HG02885 (cell line): ENCODE results near the gene TTF2.

ENCODE experiments used
- ATAC-seq: cut with Tn5 transposase; IDR thresholded peaks from one replicate; pipeline ENCODE4 v1.9.1; 2021; ENCODE audit warnings: mild to moderate bottlenecking; ENCODE audit not compliant: unreplicated experiment, poor library complexity

Gene TTF2

DNA sequence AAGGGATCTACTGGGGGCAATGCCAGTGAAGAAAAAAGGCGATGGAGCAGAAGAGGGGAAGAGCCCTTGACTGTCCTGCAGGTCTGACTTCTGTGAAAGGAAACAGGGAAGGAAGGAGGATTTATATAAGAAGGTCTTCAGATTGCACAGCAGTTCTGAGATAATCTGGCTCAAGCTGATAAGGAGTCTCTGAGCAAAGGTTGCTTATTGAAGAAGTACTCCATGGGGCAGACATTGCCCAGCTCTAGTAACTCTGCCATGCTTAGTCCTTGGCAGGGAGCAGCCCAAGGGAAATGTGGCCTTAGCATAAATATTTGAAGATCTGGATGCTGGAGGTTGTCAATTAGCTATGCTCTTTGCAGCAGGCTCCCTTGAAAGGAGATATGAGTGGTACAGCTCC is 15.9 kb upstream of the TTF2 start:
- no peak for ATAC-seq

DNA sequence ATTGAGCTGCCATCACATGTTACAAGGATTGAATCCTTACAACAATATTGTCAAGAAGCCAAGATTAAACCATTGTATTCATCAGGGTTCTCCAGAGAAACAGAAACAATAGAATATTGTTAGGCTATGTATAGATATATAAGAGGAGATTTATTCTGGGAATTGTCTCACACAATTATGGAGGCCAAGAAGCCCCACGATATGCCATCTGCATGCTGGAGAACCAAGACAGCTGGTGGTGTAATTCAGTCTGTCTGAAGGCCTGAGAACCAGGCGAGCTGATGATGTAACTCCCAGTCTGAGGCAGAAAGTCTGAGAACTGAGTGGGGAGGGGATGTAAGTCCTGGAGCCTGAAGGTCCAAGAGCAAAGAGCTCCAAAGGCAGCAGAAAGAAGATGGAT is 14.5 kb upstream of the TTF2 start:
- no peak for ATAC-seq

DNA sequence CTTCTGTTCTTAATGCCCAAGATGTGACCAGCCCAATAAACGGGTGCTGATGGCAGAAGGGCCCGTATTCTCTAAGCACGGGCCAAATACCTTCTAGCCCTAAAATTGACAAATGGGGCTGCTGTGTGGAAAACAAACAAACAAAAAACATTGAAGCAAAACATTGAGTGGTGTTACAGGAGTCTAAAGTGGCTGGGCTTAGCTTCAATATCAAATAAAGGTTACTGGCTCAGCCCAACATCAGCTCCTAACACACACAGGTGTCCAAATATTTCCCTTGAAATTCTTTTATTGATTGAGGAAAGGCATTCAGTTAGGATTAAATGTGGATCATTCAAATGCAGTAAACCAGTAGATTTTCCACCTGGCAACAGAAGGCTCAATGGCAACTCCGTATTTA is 13.3 kb upstream of the TTF2 start:
- no peak for ATAC-seq

GRCh38 chr1:117047271-117047670 is 12.9 kb upstream of the TTF2 start:
- ATAC-seq, result no peak

- no peak for ATAC-seq
Measured at GRCh38 chr1:117049857-117050256, 10.3 kb upstream of the TTF2 start.

DNA sequence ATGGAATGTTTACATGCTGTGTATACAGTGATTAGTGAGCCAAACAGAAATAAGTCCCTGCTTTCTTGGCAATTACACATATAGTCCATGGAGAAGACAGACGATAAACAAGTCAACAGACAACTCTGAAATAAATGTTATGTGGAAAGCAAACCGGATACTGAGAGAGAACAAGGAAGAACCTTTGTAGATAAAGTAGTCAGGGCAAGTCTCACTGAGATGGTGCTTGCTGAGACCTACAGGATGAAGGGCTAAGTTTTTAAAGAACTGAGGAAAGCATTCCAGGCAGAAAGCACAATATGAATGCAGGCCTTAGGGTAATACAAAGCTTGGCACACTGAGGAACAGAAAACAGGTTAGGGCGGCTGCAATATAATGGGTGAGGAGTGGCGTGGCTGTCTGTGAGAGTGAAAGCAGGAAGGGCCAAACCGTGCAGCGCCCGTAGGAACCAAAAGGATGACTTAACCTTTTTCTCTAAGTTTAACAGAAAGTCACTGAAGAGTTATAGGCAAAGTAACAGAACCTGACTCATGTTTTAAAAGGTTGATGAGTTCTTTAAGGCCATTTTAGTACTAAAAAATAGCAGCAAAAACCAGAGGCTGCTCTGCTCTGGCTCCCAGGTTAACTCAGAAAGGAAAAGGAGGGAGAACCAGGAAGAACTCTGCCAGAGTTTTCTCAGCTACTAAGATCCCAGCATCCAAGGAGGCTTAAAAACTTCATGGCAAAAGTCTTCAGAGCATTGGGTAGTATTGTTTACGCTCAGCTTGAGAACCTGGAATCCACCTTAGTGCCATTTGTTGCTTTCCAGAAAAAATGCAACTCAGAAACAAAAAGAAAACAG is 8.7 kb upstream of the TTF2 start:
- peak; percentile 91 for ATAC-seq

DNA sequence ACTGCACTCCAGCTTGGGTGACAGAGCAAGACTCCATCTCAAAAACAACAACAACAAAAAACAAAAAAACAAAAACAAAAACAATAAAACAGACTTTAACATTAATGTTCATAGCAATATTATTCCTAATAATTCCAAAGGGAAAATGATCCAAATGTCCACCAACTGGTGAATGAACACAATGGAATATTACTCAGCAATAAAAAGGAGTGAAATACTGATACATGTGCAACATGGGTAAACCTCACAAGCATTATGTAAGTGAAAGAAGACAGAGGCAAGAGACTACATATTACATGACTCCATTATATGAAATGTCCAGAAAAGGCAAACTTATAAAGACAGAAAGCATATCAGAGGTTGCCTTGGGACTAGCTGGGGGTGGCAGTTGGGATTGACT is 6.1 kb upstream of the TTF2 start:
- ATAC-seq, result no peak

GRCh38 chr1:117058810-117059209 is 1.3 kb upstream of the TTF2 start:
- no peak for ATAC-seq

DNA sequence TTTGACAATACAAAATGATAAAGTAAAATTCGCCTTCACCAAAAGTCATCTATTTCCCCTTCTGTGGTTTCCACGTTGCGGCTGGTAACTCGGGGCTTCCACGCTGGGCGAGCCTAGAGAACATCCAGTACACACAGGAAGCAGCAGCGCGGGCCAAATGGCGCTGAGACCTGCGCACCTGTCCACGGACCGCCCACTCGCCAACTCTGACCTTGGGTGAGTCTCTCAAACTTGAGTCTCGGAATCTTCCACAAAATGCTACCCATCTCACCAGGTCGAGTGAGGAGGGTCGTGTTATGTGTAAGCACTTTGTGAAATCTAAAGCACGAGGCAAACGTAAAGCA is 820 bp upstream of the TTF2 start:
- peak; percentile 33 for ATAC-seq

- peak; percentile 10 for ATAC-seq
Measured at GRCh38 chr1:117060441-117061317, 553 bp downstream of the TTF2 start.

DNA sequence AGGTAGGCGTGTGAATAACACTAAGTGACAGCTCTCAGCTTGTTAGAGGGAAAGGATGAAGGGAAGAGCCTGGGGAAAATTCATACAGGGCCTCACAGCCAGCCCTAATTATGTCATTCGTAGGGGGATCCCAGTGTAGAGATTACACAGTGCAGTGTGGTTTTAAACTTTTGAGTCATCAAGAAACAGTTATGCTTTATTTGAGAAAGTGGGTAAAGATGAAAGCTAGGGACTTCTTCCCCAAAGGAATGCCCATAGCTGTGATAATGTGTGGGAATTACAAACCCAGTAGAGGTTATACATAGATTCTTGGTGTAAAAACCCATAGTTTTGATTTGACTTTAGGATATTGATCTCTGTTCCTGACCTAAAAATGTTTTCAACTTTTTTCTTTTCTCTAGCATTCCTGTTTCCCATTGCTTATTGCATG is 1.9 kb downstream of the TTF2 start:
- ATAC-seq, result peak; percentile 27

DNA sequence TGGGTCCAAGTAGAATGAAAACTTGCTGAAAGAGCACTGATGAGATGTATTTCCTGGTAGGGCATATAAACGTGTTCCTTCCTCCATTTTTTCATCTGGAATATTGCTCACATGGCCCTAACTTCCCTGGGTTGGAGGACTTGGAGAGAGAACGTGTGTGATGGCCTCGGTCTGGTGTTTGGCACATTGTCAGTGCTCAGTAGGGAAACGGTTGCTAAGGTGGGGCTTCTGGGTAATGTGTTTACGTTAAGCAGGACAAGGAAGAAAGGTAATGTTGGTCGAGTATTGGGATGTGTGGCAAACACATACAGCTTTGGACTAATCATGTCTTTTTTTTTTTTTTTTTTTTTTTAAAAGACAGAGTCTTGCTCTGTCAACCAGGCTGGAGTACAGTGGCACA is 6.2 kb downstream of the TTF2 start:
- ATAC-seq, result no peak

DNA sequence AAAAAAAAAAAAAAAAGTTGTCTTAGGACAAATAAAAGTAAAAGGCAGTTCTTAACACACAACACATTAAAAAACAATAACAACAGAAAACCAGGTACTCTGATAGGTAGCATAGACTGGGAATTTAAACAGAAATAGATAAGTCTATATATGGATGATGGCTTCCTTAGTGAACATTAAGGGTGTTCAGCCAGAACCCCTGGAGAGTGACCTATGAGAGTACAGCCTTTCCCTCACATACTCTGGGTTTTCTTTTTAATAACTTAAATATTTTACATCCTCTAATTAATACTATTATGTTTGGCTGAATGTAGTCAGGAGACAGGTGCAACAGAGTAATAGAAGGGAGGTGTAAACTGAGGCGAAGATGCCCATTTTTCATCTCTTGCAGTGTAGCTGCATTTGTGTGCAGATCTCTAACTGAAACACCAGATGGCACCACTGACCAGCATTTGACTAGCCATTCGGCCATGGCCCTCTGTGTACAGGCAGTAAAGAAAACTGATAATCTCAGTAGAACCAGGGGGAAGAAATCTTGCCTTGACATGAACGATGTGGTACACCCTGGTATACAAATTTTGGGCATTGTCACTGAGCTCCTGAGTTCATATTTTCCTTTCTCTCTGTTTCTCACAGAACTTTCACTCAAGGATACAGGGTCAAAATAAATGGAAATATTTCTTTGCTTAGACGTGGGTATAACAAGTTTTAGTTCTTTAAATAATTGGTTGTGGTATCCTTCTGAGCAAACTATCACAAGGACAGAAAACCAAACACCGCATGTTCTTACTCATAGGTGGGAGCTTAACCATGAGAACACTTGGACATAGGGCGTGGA is 7.6 kb downstream of the TTF2 start:
- peak; percentile 80 for ATAC-seq

- no peak for ATAC-seq
Measured at GRCh38 chr1:117068580-117068979, 8.5 kb downstream of the TTF2 start.

DNA sequence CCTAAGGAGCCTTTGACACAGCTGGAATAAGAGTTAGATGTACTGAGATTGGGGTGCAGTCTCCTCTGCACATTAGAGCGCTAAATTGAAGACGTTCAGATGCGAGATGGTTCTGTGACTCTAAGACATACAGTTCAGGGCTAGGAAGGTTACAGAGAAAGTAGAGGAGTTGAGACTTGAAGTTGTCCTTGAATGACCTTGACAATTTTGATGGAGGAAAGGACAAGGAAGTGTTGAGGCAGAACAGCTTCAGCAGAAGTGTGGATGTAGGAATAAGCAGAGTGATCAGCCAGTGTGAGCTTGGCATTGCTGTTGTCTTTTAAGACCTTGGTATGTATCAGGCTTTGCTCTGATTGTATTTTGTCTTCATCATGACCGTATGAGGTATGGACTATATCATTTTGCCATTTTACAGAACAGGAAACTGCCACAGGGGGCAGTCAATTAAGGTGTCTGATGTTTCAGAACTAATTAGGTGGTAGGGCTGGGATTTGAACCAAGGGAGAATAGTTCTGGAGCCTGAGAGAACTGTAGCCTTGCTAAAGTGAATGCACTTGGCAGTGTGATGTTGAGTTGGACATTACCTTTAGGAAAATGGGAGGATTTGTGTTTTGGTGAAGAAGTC is 9.2 kb downstream of the TTF2 start:
- ATAC-seq, result no peak

DNA sequence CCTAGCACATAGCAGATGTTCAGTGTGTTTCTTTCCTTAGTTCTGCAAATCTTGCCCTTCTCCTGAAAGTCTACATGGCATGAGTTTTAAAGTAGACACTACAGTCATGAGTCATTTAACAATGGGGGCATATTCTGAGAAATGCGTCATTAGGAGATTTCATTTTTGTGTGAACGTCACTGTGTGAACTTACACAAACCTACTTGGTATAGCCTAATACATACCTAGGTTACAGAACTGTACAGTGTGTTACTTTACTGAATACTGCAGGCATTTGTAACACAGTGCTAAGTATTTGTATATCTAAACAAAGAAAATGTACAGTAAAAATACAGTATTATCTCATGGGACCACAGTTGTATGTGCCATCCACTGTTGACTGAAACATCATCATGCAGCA is 10.0 kb downstream of the TTF2 start:
- peak; percentile 41 for ATAC-seq

DNA sequence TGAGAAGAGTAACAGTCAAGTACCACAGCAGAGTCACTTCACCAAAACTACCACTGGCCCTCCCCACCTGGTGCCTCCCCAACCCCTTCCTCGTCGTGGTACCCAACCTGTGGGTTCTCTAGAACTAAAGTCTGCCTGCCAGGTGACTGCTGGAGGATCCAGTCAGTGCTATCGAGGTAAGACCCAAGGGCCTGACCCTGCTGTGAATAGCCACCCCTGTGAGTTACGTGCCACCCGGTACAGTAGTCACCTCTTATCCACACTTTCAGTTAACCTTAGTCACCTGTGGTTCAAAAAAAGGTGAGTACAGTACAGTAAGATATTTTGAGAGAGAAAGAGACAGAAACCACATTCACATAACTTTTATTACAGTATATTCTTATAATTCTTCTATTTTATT is 16.5 kb downstream of the TTF2 start:
- no peak for ATAC-seq

- no peak for ATAC-seq
Measured at GRCh38 chr1:117077267-117077666, 17.1 kb downstream of the TTF2 start.

DNA sequence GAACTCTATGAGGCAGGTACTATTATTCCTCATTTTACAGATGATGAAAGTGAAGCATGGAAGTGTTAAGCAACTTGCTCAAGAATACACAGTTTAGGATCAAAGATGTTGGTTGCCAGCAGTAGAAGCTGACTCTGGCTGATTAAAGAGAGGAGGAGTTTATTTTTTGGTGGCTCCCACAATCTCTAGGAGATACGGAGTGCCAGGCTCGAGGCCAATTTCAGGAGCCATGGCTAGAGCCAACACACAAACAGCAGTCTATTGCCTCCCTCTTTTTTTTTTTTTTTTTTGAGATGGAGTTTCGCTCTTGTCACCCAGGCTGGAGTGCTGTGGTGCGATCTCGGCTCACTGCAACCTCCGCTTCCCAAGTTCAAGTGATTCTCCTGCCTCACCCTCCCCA is 19.6 kb downstream of the TTF2 start:
- ATAC-seq, result no peak

GRCh38 chr1:117084231-117084630 is 24.1 kb downstream of the TTF2 start:
- no peak for ATAC-seq
